Kidney tubule cell (primary cell): ENCODE measurements around the gene SMAGP.

Experiments
- DNase-seq: peaks from one replicate; pipeline ENCODE4 v3.0.0-alpha.2; 2018; ENCODE audit warnings: low spot score

Gene SMAGP

GRCh38 chr12:51196547-51196946, 73.7 kb downstream of the SMAGP start:
- no peak for DNase-seq

DNA sequence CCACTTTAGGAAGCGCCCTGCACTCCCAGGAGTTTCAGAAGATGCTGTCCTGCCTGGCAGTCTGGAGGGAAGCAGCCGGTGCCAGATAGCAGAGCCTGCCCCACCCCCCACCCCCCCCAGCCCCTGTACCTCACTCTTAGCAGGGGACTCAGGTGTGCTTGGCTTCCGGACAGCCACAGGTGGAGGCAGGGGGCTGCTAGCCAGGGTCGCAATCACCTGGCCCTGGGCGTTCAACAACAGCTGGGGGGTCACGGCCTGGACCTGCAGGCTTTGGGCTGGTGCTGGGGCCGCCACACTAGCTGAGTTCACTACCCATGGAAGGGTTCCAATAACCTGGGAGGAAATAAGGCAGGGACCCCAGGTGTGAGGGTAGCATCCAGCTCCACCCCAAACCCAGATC, 74.4 kb downstream of the SMAGP start:
- DNase-seq, result no peak
